ENCODE results near the gene SNX25.

Gene SNX25

GRCh38 chr4:185221912-185222311 is 12.5 kb downstream of the SNX25 start:
- no peak for DNase-seq (ENCODE audit: low read depth)
- TF ChIP-seq, protein P1, sequence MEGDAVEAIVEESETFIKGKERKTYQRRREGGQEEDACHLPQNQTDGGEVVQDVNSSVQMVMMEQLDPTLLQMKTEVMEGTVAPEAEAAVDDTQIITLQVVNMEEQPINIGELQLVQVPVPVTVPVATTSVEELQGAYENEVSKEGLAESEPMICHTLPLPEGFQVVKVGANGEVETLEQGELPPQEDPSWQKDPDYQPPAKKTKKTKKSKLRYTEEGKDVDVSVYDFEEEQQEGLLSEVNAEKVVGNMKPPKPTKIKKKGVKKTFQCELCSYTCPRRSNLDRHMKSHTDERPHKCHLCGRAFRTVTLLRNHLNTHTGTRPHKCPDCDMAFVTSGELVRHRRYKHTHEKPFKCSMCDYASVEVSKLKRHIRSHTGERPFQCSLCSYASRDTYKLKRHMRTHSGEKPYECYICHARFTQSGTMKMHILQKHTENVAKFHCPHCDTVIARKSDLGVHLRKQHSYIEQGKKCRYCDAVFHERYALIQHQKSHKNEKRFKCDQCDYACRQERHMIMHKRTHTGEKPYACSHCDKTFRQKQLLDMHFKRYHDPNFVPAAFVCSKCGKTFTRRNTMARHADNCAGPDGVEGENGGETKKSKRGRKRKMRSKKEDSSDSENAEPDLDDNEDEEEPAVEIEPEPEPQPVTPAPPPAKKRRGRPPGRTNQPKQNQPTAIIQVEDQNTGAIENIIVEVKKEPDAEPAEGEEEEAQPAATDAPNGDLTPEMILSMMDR (IDR thresholded peaks at IDR 0.05; ENCODE audit: low read depth, low read length, missing control alignments): no peak
- H3K4me3 ChIP-seq (ENCODE audit: low read depth, low read length): no peak overlapping the region

GRCh38 chr4:185222598-185222997 is 13.2 kb downstream of the SNX25 start:
- DNase-seq (ENCODE audit: low read depth): no peak
- TF ChIP-seq, protein P1 (IDR thresholded peaks at IDR 0.05; ENCODE audit: low read depth, low read length, missing control alignments): no peak
- H3K4me3 ChIP-seq (ENCODE audit: low read depth, low read length): no peak overlapping the region

DNA sequence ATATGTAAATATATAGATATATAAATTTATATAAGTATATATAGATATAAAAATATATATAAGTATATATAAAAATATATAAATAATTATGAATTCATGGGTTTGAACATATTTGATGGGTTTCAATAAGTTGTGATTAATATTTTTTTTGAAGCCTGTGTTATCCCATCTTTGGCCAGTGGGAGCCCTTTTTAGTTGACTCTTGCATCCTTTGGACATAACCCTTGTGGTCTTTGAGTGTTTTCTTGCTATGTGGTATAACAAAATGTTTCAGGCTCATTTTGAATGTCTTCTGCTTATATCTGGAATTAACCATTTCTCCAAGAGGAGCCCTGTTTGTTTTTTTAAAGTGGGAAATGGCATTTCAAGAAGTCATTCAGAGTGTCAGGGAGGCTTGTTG is 15.2 kb downstream of the SNX25 start:
- DNase-seq (ENCODE audit: low read depth): no peak
- TF ChIP-seq, protein P1 (IDR thresholded peaks at IDR 0.05; ENCODE audit: low read depth, low read length, missing control alignments): peak; percentile 25
- no peak overlapping the region for H3K4me3 ChIP-seq (ENCODE audit: low read depth, low read length)

GRCh38 chr4:185225940-185226339 is 16.5 kb downstream of the SNX25 start:
- TF ChIP-seq, protein P1 (IDR thresholded peaks at IDR 0.05; ENCODE audit: low read depth, low read length, missing control alignments): no peak
- no peak for DNase-seq (ENCODE audit: low read depth)
- no peak overlapping the region for H3K4me3 ChIP-seq (ENCODE audit: low read depth, low read length)

GRCh38 chr4:185227131-185227551 is 17.7 kb downstream of the SNX25 start:
- TF ChIP-seq, protein P1 (IDR thresholded peaks at IDR 0.05; ENCODE audit: low read depth, low read length, missing control alignments): no peak
- DNase-seq (ENCODE audit: low read depth): no peak

GRCh38 chr4:185227713-185228278 is 18.4 kb downstream of the SNX25 start:
- TF ChIP-seq, protein P1 (IDR thresholded peaks at IDR 0.05; ENCODE audit: low read depth, low read length, missing control alignments): no peak
- H3K4me3 ChIP-seq (ENCODE audit: low read depth, low read length): no peak overlapping the region
- DNase-seq (ENCODE audit: low read depth): no peak

More at GRCh38 chr4:185227131-185227551, 17.7 kb downstream of the SNX25 start:
- H3K4me3 ChIP-seq (ENCODE audit: low read depth, low read length): no peak overlapping the region

Data from GM12864 (cell line).